ENCODE measurements around the gene SKP1. TPM values are rescaled to one million over a fixed set of nuclear protein-coding genes. Genes with fewer than 3 reads are reported as not detected.
A peak's percentile ranks its signal among the peaks of the same experiment; 100 is the strongest.

SKP1 gene
- total and polyA plus RNA-seq, 10 of the 15 experiments (the other 5 are each of a cell fraction or from before 2014, with no cell fraction given) = 100 to 1,686 (median 519) TPM

GRCh38 chr5:134124289-134125038 lies 52.3 kb downstream of the SKP1 start:
- ChIA-PET CTCF (interaction anchor here (0.5 to 12.1 kb wide), 9 partner anchors 13 to 465 kb away, joined by 3 to 184 read pairs (median 6); no protein-coding TSS in a partner anchor), POLR2A (interaction anchor here (0.6 to 19.5 kb wide), 7 partner anchors 8 to 1002 kb away, joined by 3 to 291 read pairs (median 4); partner anchors contain the start of gene TCF7), SMC1A (ENCODE audit: uncharacterized antibody, unreplicated experiment) (interaction anchor here (1.0 to 7.6 kb wide), 5 partner anchors 9 to 84 kb away, joined by 3 to 76 read pairs (median 12); no protein-coding TSS in a partner anchor), RAD21 (ENCODE audit: unreplicated experiment) (interaction anchor here (0.8 to 8.7 kb wide), 9 partner anchors 11 to 226 kb away, joined by 3 to 128 read pairs (median 4); partner anchors contain the start of gene TCF7)
- no peak for DNase-seq (ENCODE audit: low read depth, low spot score)
- Histone ChIP-seq H3K36me3 (ENCODE audit: control insufficient read depth in 2 of 2, insufficient read depth in 2 of 2, low read length in 1 of 2) (peaks cover 0 to 8% of the 10 kb centered on the region in 2 experiments; a peak in 2 of 4 replicates), H4K20me1 (ENCODE audit: control insufficient read depth, insufficient read depth) (no peaks in the 10 kb centered on the region), H3K9me3 (replicated peaks; ENCODE audit: control insufficient read depth, insufficient read depth, low read length) (no peaks in the 10 kb centered on the region), H2AFZ (ENCODE audit: control insufficient read depth, low read depth, low read length) (no peak overlapping the region), H3K27me3 (replicated peaks in 1 of 2; ENCODE audit: control insufficient read depth in 2 of 2, insufficient read depth in 2 of 2, low read length in 1 of 2) (no peaks in the 10 kb centered on the region), H3K9ac (ENCODE audit: control insufficient read depth, insufficient read depth, low read length) (no peak overlapping the region), H3K4me1 (ENCODE audit: control insufficient read depth, insufficient read depth, low read length) (peaks cover 59% of the 10 kb centered on the region), H3K4me2 (ENCODE audit: control insufficient read depth, insufficient read depth) (peak overlapping the region; percentile 28), H3K79me2 (ENCODE audit: control insufficient read depth, insufficient read depth, low read length) (peaks cover 18% of the 10 kb centered on the region), H3K4me3 (no peak overlapping the region), H3K27ac (ENCODE audit: control insufficient read depth, insufficient read depth) (peak overlapping the region; percentile 47)
- no TSS peak for BruUV-seq (replicated peaks)
- intact Hi-C loops (cut with micrococcal nuclease; ENCODE audit: unreplicated experiment) (loop anchor here (5.0 kb wide), 1 partner anchor 418 kb away; no protein-coding TSS in a partner anchor), in situ Hi-C loops (cut with MboI) (no loop called here)
- WGBS (ENCODE audit: insufficient coverage, insufficient replicate concordance, low lambda C conversion rate, missing lambda C conversion rate) = 67% methylated on average over 8 of the region's 8 CpGs
- ATAC-seq = no peak
- FAIRE-seq = no peak
- 0 out of 2 replicates have a peak, but pooled peaks have one; percentile 7 for TF ChIP-seq EED (IDR thresholded peaks at IDR 0.05; ENCODE audit: low read depth)
- no peak for TF ChIP-seq ZNF622 (IDR thresholded peaks at IDR 0.05)
- TF ChIP-seq CHD1 (IDR thresholded peaks at IDR 0.05; ENCODE audit: low read depth, low read length) = 0 out of 2 replicates have a peak, but pooled peaks have one; percentile 41
- peak; percentile 57 for TF ChIP-seq MEF2B (IDR thresholded peaks at IDR 0.05; ENCODE audit: partially characterized antibody, poor library complexity, severe bottlenecking)
- TF ChIP-seq, protein P1, sequence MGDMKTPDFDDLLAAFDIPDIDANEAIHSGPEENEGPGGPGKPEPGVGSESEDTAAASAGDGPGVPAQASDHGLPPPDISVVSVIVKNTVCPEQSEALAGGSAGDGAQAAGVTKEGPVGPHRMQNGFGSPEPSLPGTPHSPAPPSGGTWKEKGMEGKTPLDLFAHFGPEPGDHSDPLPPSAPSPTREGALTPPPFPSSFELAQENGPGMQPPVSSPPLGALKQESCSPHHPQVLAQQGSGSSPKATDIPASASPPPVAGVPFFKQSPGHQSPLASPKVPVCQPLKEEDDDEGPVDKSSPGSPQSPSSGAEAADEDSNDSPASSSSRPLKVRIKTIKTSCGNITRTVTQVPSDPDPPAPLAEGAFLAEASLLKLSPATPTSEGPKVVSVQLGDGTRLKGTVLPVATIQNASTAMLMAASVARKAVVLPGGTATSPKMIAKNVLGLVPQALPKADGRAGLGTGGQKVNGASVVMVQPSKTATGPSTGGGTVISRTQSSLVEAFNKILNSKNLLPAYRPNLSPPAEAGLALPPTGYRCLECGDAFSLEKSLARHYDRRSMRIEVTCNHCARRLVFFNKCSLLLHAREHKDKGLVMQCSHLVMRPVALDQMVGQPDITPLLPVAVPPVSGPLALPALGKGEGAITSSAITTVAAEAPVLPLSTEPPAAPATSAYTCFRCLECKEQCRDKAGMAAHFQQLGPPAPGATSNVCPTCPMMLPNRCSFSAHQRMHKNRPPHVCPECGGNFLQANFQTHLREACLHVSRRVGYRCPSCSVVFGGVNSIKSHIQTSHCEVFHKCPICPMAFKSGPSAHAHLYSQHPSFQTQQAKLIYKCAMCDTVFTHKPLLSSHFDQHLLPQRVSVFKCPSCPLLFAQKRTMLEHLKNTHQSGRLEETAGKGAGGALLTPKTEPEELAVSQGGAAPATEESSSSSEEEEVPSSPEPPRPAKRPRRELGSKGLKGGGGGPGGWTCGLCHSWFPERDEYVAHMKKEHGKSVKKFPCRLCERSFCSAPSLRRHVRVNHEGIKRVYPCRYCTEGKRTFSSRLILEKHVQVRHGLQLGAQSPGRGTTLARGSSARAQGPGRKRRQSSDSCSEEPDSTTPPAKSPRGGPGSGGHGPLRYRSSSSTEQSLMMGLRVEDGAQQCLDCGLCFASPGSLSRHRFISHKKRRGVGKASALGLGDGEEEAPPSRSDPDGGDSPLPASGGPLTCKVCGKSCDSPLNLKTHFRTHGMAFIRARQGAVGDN (IDR thresholded peaks at IDR 0.05) = peak; percentile 16; the same call in 1 of the 2 replicates
- no peak for TF ChIP-seq POLR2A (IDR thresholded peaks at IDR 0.05; ENCODE audit: low read depth, low read length)
- no peak for TF ChIP-seq ATF2 (IDR thresholded peaks at IDR 0.05; ENCODE audit: low read length)

Data from GM12878 (cell line).